Osteocyte (in vitro differentiated cells): ENCODE results near the gene CNNM4. TPM values are rescaled to one million over a fixed set of nuclear protein-coding genes. Genes with fewer than 3 reads are reported as not detected.

Experiments
- DNase-seq: peaks from one replicate; pipeline ENCODE4 v3.0.0; 2021; ENCODE audit warnings: mixed read lengths; ENCODE audit not compliant: unreplicated experiment; ENCODE audit errors: extremely low spot score
- H3K27ac Mint-ChIP-seq: one replicate; pipeline ENCODE4 v1.8.0; 2021; ENCODE audit warnings: mild to moderate bottlenecking, mixed read lengths; ENCODE audit not compliant: unreplicated experiment
- H3K27me3 Mint-ChIP-seq: one replicate; pipeline ENCODE4 v1.8.0; 2021; ENCODE audit warnings: mixed read lengths; ENCODE audit not compliant: unreplicated experiment
- H3K36me3 Mint-ChIP-seq: one replicate; pipeline ENCODE4 v1.8.0; 2021; ENCODE audit warnings: mixed read lengths; ENCODE audit not compliant: unreplicated experiment
- H3K4me1 Mint-ChIP-seq: one replicate; pipeline ENCODE4 v1.8.0; 2021; ENCODE audit warnings: mixed read lengths; ENCODE audit not compliant: unreplicated experiment
- H3K4me3 Mint-ChIP-seq: one replicate; pipeline ENCODE4 v1.8.0; 2021; ENCODE audit warnings: mild to moderate bottlenecking, moderate library complexity, mixed read lengths; ENCODE audit not compliant: unreplicated experiment
- H3K9me3 Mint-ChIP-seq: one replicate; pipeline ENCODE4 v1.8.0; 2021; ENCODE audit warnings: mixed read lengths; ENCODE audit not compliant: unreplicated experiment
- total RNA-seq: library from RNA; stranded (reverse); gene quantifications from 2 replicates; pipeline ENCODE4 v1.2.1, GENCODE V29; 2021
- TF ChIP-seq, protein P1 (sequence below): fragments of 200-600 bp; sonication (generic); IDR thresholded peaks from 2 replicates; pipeline ENCODE4 v1.5.0; 2021; ENCODE audit warnings: antibody characterized with exemption, mild to moderate bottlenecking, moderate library complexity

CNNM4 gene
- total RNA-seq, 1 donor from 2014 or later = 7.6 TPM

DNA sequence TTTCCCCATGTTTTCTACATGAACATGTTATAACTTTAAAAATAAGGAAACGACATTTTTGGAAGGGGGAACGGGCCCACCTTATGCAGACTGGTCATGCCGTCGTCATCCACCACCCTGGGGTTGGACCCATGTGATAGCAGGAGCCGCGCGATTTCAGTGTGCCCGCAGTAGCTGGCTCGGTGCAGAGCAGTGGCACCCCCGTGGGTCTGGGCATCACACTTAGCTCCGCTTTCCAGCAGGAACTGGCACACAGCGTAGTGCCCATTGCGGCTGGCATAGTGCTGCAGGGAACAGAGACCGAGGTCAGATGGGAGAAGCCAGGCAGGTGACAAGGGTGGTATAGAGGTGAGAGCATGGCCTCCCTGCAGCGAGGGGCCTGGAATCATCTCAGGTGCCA, 92.6 kb downstream of the CNNM4 start:
- H3K27ac Mint-ChIP-seq = no peak overlapping the region
- no peak for DNase-seq
- peaks cover 12% of the 10 kb centered on the region for H3K36me3 Mint-ChIP-seq
- H3K27me3 Mint-ChIP-seq = no peaks in the 10 kb centered on the region
- no peaks in the 10 kb centered on the region for H3K9me3 Mint-ChIP-seq
- TF ChIP-seq, protein P1, sequence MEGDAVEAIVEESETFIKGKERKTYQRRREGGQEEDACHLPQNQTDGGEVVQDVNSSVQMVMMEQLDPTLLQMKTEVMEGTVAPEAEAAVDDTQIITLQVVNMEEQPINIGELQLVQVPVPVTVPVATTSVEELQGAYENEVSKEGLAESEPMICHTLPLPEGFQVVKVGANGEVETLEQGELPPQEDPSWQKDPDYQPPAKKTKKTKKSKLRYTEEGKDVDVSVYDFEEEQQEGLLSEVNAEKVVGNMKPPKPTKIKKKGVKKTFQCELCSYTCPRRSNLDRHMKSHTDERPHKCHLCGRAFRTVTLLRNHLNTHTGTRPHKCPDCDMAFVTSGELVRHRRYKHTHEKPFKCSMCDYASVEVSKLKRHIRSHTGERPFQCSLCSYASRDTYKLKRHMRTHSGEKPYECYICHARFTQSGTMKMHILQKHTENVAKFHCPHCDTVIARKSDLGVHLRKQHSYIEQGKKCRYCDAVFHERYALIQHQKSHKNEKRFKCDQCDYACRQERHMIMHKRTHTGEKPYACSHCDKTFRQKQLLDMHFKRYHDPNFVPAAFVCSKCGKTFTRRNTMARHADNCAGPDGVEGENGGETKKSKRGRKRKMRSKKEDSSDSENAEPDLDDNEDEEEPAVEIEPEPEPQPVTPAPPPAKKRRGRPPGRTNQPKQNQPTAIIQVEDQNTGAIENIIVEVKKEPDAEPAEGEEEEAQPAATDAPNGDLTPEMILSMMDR = no peak
- H3K4me1 Mint-ChIP-seq = peaks cover 13% of the 10 kb centered on the region
- H3K4me3 Mint-ChIP-seq = no peak overlapping the region

DNA sequence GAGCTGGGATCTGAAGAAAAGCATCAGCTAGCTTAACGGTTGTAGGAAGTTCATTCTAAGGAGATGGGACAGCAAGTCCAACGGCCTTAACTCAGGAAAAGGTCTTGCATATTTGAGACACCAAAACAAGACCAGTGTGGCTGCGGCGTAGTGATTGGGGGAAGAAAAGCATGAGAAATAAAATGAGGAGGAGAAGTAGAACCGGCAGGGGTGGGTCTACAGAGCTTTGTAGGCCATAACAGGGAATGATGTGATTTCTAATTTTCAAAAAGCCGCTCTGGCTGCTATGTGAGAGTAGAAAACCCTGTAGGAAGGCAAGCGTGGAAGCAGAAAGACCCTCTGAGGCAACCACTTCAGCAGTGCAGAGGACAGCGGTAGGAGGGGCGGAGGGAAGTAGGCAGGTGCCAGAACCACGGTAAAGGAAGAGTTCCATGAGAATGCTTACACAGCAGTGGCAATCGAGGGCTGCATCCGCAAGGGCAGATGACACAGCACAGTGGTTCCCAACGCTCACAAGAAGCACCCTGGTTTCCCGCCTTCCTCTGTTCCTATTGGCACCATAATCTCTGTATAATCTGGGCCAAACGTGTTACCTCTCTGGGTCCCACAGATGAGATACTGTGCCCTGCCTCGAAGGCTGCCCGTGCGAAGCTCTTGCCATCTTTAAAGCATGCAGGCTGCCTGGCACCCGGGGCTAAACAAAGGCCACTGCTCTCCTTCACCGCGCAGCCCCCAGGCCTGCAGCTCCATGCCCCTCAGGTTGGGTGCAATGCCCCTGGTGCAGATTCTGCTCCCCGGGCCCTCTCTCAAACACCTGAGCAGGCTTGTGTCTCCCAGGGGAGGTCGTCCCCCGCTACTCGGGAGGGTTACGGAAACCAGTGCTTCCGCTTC, 96.3 kb downstream of the CNNM4 start:
- peaks cover 12% of the 10 kb centered on the region for H3K36me3 Mint-ChIP-seq
- DNase-seq = no peak

DNA sequence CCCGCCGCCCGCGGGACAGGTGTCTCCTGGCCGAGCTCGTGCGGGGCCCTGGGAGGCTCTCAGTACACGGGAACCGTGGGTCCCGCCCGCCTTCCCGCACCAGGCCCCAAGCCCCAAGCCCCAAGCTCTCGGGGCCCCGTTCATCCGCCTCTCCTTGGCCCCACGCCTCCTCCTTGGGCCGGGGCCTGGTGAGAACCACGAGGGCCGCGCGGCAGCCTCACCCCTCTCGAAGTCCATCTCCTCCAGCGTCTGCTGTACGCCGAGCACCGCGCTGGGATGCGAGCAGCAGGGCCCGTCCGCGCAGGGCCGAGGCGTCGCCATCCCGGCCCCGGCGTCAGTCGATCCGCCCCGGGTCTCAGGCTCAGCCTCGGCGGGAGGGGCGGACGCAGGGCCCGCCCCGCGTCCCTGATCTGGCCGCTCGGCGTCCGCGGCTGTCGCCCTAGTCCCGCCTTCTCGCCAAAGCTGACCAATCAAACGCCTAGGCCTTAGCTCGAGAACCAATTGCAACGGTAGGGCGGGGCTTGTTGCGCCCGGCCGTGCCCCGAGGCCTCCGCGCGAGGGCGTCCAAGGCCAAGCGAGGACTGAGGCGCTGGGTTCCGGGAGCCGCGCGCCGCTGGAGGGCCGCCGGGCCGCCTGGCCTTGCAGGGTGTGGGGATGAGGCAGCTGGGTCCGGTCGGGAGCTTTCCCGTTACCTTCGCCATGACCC, 97.1 kb downstream of the CNNM4 start, which contains the start of gene ANKRD39:
TSS of gene ANKRD39 (minus strand) at position 350 of the 706 bp plus-strand sequence. CDS start at position 321, 29 bp downstream.
- Mint-ChIP-seq H3K9me3 (no peaks in the 10 kb centered on the region), H3K4me1 (peaks cover 35% of the 10 kb centered on the region), H3K36me3 (peaks cover 8% of the 10 kb centered on the region), H3K27ac (peak within 1 kb of the TSS; percentile 82), H3K27me3 (no peaks in the 10 kb centered on the region), H3K4me3 (peak within 1 kb of the TSS; percentile 83)
- peak; percentile 100 for DNase-seq
- TF ChIP-seq, protein P1 = peak; percentile 82

More for the DNA sequence above, 96.3 kb downstream of the CNNM4 start:
- TF ChIP-seq, protein P1 = no peak
- peaks cover 35% of the 10 kb centered on the region for H3K4me1 Mint-ChIP-seq
- peak overlapping the region; percentile 83 for H3K4me3 Mint-ChIP-seq
- H3K9me3 Mint-ChIP-seq = no peaks in the 10 kb centered on the region
- peak overlapping the region; percentile 73 for H3K27ac Mint-ChIP-seq
- H3K27me3 Mint-ChIP-seq = no peaks in the 10 kb centered on the region

DNA sequence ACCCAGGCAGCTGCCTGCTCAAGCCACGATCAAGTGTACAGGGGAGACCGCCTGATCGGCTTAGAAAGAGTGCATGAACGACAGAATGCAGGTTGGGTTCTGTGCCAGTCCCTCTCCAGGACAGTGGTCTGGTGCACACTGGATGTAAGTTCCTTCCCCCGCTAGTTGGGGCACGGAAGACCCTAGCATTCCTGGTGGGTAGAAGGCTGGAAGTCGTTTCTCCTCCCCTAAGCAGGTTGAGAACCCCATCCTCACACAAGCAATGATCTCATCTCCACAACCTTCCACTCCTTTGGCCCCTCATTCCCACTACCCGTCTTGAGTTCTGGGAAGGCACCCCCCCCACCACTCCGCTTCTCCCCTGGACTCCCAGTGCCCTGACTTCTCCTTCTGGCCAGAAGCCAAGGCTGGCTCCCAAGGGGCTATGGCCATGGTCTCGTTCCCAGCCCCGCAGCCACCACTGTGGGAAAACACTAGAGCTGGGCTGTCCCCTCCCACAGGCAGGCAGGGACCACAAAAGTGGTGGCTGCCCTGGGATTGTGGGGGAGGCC, 98.5 kb downstream of the CNNM4 start:
- DNase-seq = no peak
- TF ChIP-seq, protein P1 = no peak

More for the DNA sequence above, 98.5 kb downstream of the CNNM4 start:
- Mint-ChIP-seq H3K4me1 (peaks cover 35% of the 10 kb centered on the region), H3K4me3 (peak overlapping the region; percentile 78), H3K36me3 (peaks cover 7% of the 10 kb centered on the region), H3K9me3 (no peaks in the 10 kb centered on the region), H3K27ac (peak overlapping the region; percentile 82), H3K27me3 (no peaks in the 10 kb centered on the region)
